Activated naive CD4-positive, alpha-beta T cell treated with anti-CD3 and anti-CD28 coated beads, Interleukin-2, amount 50 U/mL, for 24 hours (primary cell): Measurements from ENCODE around the gene CSMD2.
"Not testable (repeated sequence)": the region's sequence is repeated elsewhere in the genome, so short reads cannot be mapped to it uniquely, and the experiment has no call there.

Experiments used
- H3K27ac Mint-ChIP-seq: one replicate; pipeline ENCODE4 v1.8.0; 2021; ENCODE audit warnings: mild to moderate bottlenecking, mixed read lengths
- H3K27me3 Mint-ChIP-seq: one replicate; pipeline ENCODE4 v1.8.0; 2021; ENCODE audit warnings: mixed read lengths
- H3K36me3 Mint-ChIP-seq: one replicate; pipeline ENCODE4 v1.8.0; 2021; ENCODE audit warnings: mixed read lengths
- H3K4me1 Mint-ChIP-seq: one replicate; pipeline ENCODE4 v1.8.0; 2021; ENCODE audit warnings: mixed read lengths
- H3K4me3 Mint-ChIP-seq: one replicate; pipeline ENCODE4 v1.8.0; 2021; ENCODE audit warnings: mild to moderate bottlenecking, mixed read lengths
- H3K9me3 Mint-ChIP-seq: one replicate; pipeline ENCODE4 v1.8.0; 2021; ENCODE audit warnings: mixed read lengths

The CSMD2 gene

DNA sequence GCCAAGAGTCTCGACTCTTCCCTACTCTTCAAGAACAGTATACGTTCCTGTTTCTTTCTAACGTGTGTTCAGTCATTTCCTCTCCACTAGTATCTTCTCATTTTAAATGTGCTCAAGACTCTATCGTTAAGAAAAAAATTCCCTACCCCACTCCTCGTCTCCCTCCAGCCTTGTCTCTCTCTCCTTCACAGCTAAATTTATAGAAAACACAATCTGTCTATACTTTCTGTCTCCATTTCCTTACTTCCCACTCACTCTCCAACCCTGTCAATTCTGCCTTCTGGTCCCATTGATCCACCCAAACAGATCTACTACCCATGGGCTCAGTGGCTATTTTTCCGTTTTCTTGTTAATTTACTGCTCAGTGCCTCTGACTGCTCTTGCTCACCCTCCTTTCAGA is 75.3 kb downstream of the CSMD2 start:
- Mint-ChIP-seq H3K4me1 (no peaks in the 10 kb centered on the region), H3K9me3 (no peaks in the 10 kb centered on the region), H3K27ac (peak overlapping the region; percentile 8), H3K27me3 (peaks cover 18% of the 10 kb centered on the region), H3K4me3 (no peak overlapping the region), H3K36me3 (no peaks in the 10 kb centered on the region)

DNA sequence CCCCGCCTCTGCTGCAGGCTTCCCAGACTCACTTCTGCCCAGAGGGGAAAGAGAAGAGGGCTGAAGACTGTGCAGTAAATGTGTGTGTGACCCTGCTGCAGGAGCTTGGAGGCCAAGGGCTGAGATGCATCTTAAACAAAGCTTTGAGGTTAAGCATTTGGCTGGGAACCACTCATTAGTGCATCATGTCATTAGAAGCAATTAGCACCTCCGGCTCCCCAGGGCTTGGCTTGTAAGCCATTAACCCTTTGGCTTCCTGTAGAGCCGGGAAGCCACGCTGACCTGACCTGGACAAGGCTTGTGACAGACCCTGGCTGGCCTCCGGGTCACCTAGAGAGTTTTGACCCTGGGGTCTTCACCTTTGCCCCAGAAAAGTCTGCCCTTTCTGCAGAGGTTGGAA is 77.0 kb downstream of the CSMD2 start:
- peaks cover 18% of the 10 kb centered on the region for H3K27me3 Mint-ChIP-seq
- no peaks in the 10 kb centered on the region for H3K9me3 Mint-ChIP-seq
- H3K4me3 Mint-ChIP-seq, result no peak overlapping the region
- H3K36me3 Mint-ChIP-seq, result no peaks in the 10 kb centered on the region
- no peak overlapping the region for H3K27ac Mint-ChIP-seq
- no peaks in the 10 kb centered on the region for H3K4me1 Mint-ChIP-seq

DNA sequence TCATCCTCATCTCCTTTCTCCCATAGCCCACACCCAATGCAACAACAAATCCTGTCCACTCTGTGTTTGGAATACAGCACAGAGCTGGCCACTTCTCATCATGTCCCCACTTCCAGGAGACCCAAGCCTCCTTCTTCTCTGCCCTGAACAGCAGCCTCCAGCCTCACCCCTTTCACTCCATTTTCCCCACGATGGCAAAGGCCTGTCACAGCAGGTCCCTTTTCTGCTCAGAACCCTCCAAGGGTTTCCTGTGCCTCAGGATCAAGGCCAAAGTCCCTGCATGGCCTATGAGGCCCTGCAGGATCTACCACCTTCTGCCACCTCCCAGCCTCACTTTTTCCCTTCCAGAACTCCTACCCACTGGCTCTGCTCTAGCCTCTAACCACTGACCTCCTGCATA is 78.5 kb downstream of the CSMD2 start:
- H3K9me3 Mint-ChIP-seq, result no peaks in the 10 kb centered on the region
- H3K36me3 Mint-ChIP-seq, result no peaks in the 10 kb centered on the region
- H3K4me3 Mint-ChIP-seq, result no peak overlapping the region
- H3K4me1 Mint-ChIP-seq, result no peaks in the 10 kb centered on the region
- no peak overlapping the region for H3K27ac Mint-ChIP-seq
- peaks cover 13% of the 10 kb centered on the region for H3K27me3 Mint-ChIP-seq

DNA sequence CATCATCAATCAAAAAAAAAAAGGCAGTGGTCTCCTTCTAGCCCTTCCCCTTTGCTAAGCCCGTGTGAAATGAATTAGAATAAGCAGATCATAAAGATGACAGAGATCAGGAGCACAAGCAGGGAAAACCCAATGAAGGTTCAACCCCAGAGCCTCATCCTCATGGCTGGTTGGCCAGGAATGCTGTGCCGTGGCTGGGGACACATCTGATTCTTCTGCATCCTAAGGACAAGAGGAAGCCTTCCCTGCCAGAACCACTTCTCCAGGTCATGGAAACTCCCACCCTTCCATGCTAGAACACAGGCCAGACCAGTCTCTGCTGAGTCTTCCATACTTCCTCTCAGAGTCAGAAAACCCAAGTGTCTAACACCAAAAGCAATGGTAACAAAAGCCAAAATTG is 81.1 kb downstream of the CSMD2 start:
- Mint-ChIP-seq H3K9me3 (no peaks in the 10 kb centered on the region), H3K4me1 (no peaks in the 10 kb centered on the region), H3K27ac (no peak overlapping the region), H3K27me3 (no peaks in the 10 kb centered on the region), H3K36me3 (no peaks in the 10 kb centered on the region), H3K4me3 (no peak overlapping the region)

DNA sequence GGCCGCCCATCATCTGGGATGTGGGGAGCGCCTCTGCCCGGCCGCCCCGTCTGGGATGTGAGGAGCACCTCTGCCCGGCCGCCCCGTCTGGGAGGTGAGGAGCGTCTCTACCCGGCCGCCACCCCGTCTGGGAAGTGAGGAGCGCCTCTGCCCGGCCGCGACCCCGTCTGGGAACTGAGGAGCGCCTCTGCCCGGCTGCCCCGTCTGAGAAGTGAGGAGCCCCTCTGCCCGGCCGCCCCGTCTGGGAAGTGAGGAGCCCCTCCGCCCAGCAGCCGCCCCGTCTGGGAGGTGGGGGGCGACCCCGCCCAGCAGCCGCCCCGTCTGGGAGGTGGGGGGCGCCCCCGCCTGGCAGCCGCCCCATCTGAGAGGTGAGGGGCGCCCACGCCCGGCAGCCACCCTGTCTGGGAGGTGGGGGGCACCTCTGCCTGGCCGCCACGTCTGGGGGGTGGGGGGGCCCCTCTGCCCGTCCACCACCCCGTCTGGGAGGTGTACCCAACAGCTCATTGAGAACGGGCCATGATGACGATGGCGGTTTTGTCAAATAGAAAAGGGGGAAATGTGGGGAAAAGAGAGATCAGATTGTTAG is 82.9 kb downstream of the CSMD2 start:
- not testable (repeated sequence) for H3K4me3 Mint-ChIP-seq, H3K27me3 Mint-ChIP-seq, H3K27ac Mint-ChIP-seq, H3K36me3 Mint-ChIP-seq, H3K4me1 Mint-ChIP-seq, H3K9me3 Mint-ChIP-seq

DNA sequence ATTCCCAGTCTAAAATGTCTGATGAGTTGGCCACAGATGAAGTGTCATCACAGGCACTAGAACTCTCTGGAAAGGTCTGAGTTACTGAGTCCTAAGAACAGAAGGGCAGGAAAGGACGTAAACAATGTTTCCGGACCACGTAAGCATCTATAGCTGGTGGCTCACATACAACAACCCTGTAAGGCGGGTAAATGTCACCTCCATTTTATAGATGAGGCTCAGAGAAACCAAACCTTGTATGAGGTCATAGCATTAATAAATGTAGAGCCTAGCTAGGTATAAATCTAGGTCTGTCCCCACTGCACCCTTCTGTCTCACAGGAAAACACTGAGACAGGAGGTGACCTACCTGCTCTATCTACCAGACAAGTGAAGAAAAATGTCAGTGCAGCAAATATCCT is 86.6 kb downstream of the CSMD2 start:
- no peak overlapping the region for H3K27ac Mint-ChIP-seq
- no peaks in the 10 kb centered on the region for H3K36me3 Mint-ChIP-seq
- H3K4me1 Mint-ChIP-seq, result no peaks in the 10 kb centered on the region
- no peak overlapping the region for H3K4me3 Mint-ChIP-seq
- peaks cover 6% of the 10 kb centered on the region for H3K9me3 Mint-ChIP-seq
- peaks cover 2% of the 10 kb centered on the region for H3K27me3 Mint-ChIP-seq

DNA sequence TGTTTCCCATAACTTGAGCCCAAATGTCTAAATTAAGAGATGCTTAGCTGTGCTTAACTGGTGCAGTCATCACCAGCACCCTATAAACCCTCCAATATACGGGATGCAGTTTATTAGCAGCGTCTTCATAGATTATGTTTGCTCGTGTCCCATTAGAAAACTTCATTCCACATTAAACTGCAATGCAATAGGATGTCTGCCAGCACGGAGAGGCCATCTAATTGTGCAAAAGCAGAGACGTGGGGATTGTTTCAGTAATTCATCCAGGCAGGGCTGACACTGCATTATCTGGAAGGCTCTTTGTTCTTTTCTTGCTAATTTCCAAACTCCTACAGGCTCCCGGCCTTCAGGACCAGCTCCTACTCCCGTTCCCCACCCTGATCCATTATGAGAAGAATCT is 89.5 kb downstream of the CSMD2 start:
- Mint-ChIP-seq H3K27ac (no peak overlapping the region), H3K9me3 (peaks cover 6% of the 10 kb centered on the region), H3K36me3 (no peaks in the 10 kb centered on the region), H3K27me3 (peaks cover 11% of the 10 kb centered on the region), H3K4me1 (no peaks in the 10 kb centered on the region), H3K4me3 (no peak overlapping the region)

DNA sequence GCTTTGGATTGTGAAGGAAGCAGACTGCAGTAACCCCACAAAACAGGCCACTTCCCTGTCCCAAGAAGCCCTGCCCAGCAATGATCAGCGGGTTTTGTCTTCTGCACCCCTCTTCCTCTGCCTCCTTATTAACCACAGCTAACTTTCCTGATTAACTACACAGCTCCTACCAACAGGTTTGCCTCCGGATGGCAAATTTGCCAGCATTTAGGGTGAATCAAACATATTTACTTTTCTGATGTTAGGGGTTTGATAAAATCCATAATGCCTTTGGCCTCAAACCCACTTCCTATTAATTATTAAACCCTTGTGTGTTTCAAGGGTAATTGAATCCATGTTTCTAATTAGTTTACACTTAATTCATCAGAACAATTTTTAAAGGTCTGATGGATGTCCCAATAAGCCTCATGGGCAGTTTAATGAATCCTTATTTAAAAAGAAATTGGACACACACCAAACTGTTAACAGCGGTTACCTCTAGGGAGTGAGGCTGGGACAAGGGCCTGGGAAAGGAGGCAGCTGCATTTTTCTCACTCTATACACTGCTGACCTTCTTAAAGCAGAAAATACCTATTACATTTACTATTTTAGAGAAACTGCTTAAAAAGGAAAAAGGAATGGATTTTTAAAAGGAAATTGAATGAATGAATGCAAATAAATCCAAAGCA is 91.9 kb downstream of the CSMD2 start:
- Mint-ChIP-seq H3K27ac (no peak overlapping the region), H3K4me1 (no peaks in the 10 kb centered on the region), H3K36me3 (no peaks in the 10 kb centered on the region), H3K27me3 (peaks cover 14% of the 10 kb centered on the region), H3K9me3 (peaks cover 6% of the 10 kb centered on the region), H3K4me3 (no peak overlapping the region)

DNA sequence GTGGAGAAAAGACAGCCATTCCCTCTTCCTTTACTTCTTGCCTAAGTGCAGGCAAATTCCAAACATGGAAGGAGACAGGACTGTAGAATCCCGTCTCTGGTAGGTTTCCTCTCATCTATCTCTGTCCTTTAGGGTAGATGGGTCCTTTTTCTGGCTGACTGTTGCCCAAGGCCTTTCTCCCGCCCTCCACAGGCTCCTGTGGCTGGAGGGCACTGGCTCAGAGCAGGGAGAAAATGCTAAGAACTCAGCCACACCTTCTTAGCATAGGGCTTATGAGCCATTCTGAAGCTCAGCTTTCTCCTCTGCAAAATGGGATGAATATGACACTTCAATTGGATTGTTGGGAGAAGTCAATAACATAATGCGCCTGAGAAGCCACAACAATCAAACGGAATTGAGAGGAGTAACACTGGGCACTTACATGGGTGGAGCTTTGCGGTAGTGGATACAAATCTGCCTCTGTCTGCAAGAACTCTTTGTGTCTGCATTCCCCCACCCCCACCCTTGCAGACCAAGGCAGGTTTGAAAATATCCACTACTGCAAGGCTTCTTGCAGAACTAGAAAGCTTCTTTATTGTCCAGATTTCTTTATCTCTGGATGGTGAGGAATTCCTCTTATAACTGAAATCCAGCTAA is 94.7 kb downstream of the CSMD2 start:
- Mint-ChIP-seq H3K27me3 (peaks cover 12% of the 10 kb centered on the region), H3K36me3 (no peaks in the 10 kb centered on the region), H3K27ac (no peak overlapping the region), H3K4me1 (no peaks in the 10 kb centered on the region), H3K9me3 (no peaks in the 10 kb centered on the region), H3K4me3 (no peak overlapping the region)

DNA sequence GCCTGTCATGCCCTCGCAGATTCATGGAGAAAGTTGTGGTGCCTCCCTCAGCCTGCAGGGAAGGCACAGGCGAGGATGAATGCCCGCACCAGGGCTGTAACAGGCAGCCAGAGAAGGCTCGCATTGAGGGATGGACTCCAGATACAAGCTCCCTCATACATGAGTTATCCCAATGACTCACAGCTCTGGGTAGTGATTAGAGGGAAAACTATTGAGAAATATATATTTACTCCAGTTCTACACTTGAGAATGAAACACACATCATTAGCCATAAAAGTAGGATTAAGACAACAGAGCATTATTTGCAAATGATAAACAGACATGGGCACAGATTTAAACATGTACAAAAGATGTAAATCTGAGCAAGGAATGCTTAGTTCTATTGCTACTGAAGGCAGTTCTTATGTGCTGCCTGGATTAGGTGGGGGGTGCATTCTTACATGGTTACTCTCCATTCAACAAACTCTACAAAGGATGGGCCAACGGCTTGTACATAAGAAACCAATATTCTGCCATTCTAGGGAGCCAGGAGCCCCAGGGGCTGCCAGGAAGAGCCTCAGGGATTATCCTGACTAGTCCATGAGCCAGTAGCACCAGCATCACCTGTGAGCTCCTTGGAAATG is 97.9 kb downstream of the CSMD2 start:
- Mint-ChIP-seq H3K4me3 (no peak overlapping the region), H3K27me3 (peaks cover 8% of the 10 kb centered on the region), H3K27ac (no peak overlapping the region), H3K4me1 (no peaks in the 10 kb centered on the region), H3K36me3 (no peaks in the 10 kb centered on the region), H3K9me3 (no peaks in the 10 kb centered on the region)

DNA sequence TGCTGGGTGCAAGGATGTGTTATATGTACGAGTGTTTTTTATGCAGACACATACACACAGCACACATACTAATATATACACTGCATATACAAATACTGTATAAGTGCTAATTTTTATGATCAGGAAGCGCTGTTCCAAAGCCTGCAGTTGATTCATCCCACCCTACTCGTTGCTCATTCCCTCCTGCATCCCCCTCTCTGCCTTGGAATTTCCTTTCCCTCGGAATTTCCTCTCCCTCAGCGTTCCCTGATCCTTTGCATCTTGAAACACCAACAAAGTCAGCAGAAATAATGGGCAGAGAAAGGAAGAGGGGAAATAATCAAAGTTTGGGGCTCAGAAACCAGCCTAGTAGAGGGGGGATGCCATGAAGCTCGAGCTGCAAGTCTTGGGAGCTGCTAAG is 98.9 kb downstream of the CSMD2 start:
- Mint-ChIP-seq H3K4me3 (no peak overlapping the region), H3K27ac (no peak overlapping the region), H3K4me1 (no peaks in the 10 kb centered on the region), H3K27me3 (peaks cover 7% of the 10 kb centered on the region), H3K9me3 (no peaks in the 10 kb centered on the region), H3K36me3 (no peaks in the 10 kb centered on the region)

DNA sequence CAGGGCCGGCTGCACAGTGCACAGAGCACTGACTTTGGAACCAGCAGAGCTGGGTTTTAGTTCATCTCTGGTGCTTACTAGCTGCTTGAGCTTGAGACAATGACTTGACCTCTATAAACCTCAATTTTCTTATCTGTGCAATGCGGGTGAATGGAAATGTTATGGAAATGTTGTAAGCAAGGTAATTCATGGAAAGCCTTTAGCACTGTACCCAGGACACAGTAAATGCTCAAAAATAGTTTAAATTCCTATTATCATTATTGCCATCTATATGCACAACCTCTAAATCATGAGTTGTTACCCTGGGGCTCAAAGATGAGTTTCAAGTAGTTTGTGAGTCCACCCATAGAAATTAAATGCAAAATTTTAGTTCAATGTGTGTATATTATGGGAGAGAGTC is 99.5 kb downstream of the CSMD2 start:
- Mint-ChIP-seq H3K4me3 (no peak overlapping the region), H3K27ac (no peak overlapping the region), H3K4me1 (no peaks in the 10 kb centered on the region), H3K9me3 (no peaks in the 10 kb centered on the region), H3K36me3 (no peaks in the 10 kb centered on the region), H3K27me3 (peaks cover 4% of the 10 kb centered on the region)

DNA sequence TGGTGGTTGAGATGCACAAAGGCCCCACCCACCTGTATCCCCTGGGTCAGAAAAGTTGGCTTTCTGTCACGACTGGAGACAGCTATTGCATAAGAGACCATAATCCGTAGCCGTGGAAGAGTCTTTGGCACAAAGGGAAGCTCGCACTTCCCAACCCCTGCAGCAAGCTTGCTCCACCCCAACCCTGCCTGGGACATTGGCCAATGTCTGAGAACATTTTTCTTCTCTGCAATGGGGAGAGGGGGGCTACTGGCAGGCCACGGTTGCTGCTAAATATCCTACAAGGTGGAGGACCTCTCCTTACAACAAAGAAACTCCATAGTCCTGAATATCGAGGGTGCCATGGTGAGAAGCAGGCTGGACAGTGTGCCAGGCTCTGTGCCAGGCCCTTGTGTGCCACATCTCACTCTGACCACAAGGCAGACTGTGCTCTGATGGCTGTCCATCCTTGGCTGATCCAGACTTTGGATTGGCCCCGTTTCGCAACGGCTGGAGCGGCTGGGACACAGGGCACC is 104.1 kb downstream of the CSMD2 start:
- no peaks in the 10 kb centered on the region for H3K4me1 Mint-ChIP-seq
- peaks cover 13% of the 10 kb centered on the region for H3K27me3 Mint-ChIP-seq
- H3K27ac Mint-ChIP-seq, result no peak overlapping the region
- H3K36me3 Mint-ChIP-seq, result no peaks in the 10 kb centered on the region
- H3K4me3 Mint-ChIP-seq, result no peak overlapping the region
- H3K9me3 Mint-ChIP-seq, result no peaks in the 10 kb centered on the region

DNA sequence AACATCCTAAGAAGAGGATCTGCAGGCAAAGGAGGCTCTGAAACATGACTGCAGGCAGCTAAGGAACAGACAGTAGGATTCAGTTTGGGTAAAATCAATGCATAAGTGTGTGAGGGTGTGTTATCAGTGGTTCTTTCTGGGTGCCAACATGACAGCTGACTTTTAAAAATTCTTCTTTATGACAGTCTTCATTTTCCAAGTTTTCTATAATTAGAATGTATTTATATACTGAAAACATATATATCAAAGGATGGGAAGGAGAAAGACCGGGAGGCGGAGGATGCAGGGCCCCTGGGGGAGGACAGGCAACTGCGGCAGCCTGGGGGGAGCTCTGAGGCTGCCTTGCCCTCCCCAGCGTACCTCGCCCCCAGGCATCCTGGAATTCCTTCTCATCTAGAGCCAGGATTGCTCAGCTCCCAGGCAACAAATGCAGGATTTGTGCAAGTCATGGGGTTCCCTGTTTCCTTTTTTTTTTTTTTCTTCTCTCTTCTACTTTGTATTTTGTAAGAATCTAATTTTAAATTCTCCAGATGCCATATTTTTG is 104.8 kb downstream of the CSMD2 start:
- H3K27me3 Mint-ChIP-seq, result peaks cover 13% of the 10 kb centered on the region
- no peaks in the 10 kb centered on the region for H3K36me3 Mint-ChIP-seq
- H3K4me3 Mint-ChIP-seq, result no peak overlapping the region
- no peaks in the 10 kb centered on the region for H3K9me3 Mint-ChIP-seq
- H3K27ac Mint-ChIP-seq, result no peak overlapping the region
- H3K4me1 Mint-ChIP-seq, result no peaks in the 10 kb centered on the region

DNA sequence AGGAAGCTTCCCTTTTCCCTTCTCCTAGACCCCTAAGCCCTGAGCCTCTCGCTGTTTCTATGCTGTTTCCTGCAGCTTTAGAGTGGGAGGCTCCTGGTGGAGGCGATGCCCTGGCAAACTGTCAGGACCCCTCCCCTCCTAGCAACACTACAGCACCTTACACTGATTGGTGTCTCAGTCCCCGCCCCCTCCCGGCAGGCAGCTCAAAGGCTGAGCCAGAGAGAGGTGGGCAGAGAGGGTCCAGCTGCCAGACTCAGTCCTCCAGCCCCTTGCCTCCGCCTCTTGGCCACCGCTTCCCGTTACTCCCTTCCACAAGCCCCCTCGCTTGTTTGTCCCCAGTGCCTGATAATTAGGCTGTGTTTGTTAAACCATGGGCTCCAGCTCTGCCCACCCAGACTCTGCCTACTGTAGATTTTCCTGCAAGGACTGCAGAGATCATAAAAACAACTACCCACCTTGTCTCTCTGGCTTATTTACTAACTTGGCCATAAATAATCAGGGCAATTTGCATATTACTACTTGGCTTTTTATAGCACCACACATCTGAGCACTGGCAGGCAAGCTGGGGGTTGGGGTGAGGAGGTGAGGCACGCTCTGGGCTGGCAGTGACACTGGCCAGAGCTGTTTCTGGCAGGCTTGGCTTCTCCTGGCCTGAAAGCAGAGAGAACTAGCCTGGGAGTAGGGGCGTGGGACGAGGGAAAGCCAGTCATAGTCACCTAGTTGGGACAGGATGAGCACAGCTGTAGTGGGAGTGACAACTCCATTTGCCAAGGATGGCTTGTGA is 107.5 kb downstream of the CSMD2 start:
- Mint-ChIP-seq H3K4me1 (no peaks in the 10 kb centered on the region), H3K27me3 (peaks cover 17% of the 10 kb centered on the region), H3K27ac (no peak overlapping the region), H3K4me3 (no peak overlapping the region), H3K9me3 (peaks cover 4% of the 10 kb centered on the region), H3K36me3 (no peaks in the 10 kb centered on the region)
